Keratinocyte (primary cell): ENCODE data around the gene PODN.

Source experiments
- EZH2 ChIP-seq: IDR thresholded peaks from one replicate; pipeline ENCODE4 v1.6.1; 2012; ENCODE audit warnings: inconsistent platforms, mild to moderate bottlenecking, low read length, moderate library complexity
- TF ChIP-seq, protein P1 (sequence below), 3 experiments: IDR thresholded peaks in 1 of 3; conservative IDR thresholded peaks in 1 of 3; optimal IDR thresholded peaks in 1 of 3; 2 replicates in 2 of 3; 3 replicates in 1 of 3; pipeline versions ENCODE3 to v1.5.1; 2011; ENCODE audit warnings: low read length in 3 of 3, mild to moderate bottlenecking in 3 of 3, moderate library complexity in 2 of 3, control low read depth in 1 of 3, inconsistent platforms in 1 of 3; ENCODE audit not compliant: insufficient read depth in 2 of 3; ENCODE audit errors: extremely low read depth in 1 of 3

DNA sequence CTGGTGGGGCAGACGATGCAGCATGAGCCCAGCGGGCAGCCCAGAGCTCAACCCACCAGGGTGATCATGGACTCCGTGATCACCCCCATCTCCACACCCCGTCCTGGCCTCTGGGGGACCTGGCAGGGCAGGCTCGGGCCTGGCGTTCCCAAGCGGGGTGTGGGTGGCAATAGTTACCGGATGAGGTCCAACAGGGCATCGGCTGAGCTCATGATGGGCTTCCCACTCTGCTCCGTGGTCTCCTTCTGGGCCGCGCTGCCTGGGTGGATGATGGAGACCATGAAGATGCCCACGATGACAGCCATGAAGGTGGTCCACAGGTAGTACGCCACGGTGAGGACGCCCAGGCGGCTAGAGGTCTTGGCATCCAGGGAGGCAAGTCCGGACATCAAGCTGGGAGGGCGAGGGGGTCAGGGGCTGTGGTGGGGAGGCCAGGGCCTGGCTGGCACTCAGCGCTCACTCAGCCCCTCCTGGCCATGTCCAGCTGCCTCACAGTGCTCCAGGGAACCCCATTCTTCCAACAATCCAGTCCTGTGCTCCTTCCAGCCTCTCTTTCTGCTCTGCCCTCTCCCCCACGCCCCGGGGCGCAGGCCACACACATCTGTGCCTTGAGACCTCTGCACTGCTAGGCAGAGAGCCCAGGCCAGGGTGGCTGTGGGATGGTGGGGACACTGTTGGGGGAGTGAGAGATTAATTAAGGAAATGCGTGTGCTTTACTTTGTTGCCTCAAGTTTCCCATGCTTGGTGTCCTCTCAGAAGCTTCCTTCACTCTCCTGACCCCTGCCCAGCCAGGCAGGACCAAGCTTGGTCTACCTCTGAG, 52.8 kb downstream of the PODN start:
- TF ChIP-seq, protein P1, sequence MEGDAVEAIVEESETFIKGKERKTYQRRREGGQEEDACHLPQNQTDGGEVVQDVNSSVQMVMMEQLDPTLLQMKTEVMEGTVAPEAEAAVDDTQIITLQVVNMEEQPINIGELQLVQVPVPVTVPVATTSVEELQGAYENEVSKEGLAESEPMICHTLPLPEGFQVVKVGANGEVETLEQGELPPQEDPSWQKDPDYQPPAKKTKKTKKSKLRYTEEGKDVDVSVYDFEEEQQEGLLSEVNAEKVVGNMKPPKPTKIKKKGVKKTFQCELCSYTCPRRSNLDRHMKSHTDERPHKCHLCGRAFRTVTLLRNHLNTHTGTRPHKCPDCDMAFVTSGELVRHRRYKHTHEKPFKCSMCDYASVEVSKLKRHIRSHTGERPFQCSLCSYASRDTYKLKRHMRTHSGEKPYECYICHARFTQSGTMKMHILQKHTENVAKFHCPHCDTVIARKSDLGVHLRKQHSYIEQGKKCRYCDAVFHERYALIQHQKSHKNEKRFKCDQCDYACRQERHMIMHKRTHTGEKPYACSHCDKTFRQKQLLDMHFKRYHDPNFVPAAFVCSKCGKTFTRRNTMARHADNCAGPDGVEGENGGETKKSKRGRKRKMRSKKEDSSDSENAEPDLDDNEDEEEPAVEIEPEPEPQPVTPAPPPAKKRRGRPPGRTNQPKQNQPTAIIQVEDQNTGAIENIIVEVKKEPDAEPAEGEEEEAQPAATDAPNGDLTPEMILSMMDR (optimal IDR thresholded peaks at IDR 0.05 in 1 of 3, IDR thresholded peaks at IDR 0.05 in 1 of 3, conservative IDR thresholded peaks at IDR 0.05 in 1 of 3; ENCODE audit: extremely low read depth in 1 of 3, insufficient read depth in 2 of 3, low read length in 3 of 3): no peak
- no peak for TF ChIP-seq EZH2
